SK-N-SH (cell line): ENCODE data around the gene CALD1. TPM values are rescaled to one million over a fixed set of nuclear protein-coding genes. Genes with fewer than 3 reads are reported as not detected.
A peak's percentile ranks its signal among the peaks of the same experiment; 100 is the strongest.

Experiments used
- CTCF ChIA-PET: fragments of 300-600, 350-600 bp; formaldehyde crosslinking; extraction: SDS; loops from one replicate; lab custom pipeline; 2021; lab: Yijun Ruan, JAX
- POLR2A ChIA-PET: fragments of 350-600 bp; sonication (Branson Sonifier 250); formaldehyde crosslinking; extraction: SDS; loops from one replicate; lab custom pipeline; 2020; ENCODE audit warnings: antibody characterized with exemption, inconsistent platforms; lab: Yijun Ruan, JAX
- DNase-seq: peaks from one replicate; pipeline ENCODE4 v3.0.0; 2012
- H2AFZ ChIP-seq: fragments of 200-600 bp; sonication (generic); 2 replicates; pipeline ENCODE4 v1.8.1; 2016; ENCODE audit warnings: antibody characterized with exemption, mild to moderate bottlenecking, low read depth
- H3F3A ChIP-seq: fragments of 200-600 bp; sonication (generic); replicated peaks from 2 replicates; pipeline ENCODE3; 2016; ENCODE audit warnings: antibody characterized with exemption, mild to moderate bottlenecking; ENCODE audit not compliant: insufficient read depth
- H3K27ac ChIP-seq, 2 experiments: fragments of 200-500 bp in 1 of 2; fragments of 200-600 bp in 1 of 2; sonication (Bioruptor generic) in 1 of 2; sonication (generic), shearing (Covaris generic) in 1 of 2; 2 replicates each; pipeline versions ENCODE4 v1.5.1 to v1.6.1; 2014 to 2016; ENCODE audit warnings: low read depth in 2 of 2, inconsistent platforms in 1 of 2, low read length in 1 of 2, mild to moderate bottlenecking in 1 of 2, mixed read lengths in 1 of 2
- H3K27me3 ChIP-seq: fragments of 200-600 bp; sonication (generic), shearing (Covaris generic); 2 replicates; pipeline ENCODE4 v1.6.1; 2016; ENCODE audit warnings: mixed run types; ENCODE audit not compliant: insufficient read depth
- H3K36me3 ChIP-seq, 2 experiments: fragments of 200-500 bp in 1 of 2; fragments of 200-600 bp in 1 of 2; sonication (Bioruptor generic) in 1 of 2; sonication (generic) in 1 of 2; replicated peaks in 1 of 2; 2 replicates each; pipeline versions ENCODE3 to v1.5.1; 2014 to 2016; ENCODE audit warnings: low read length in 1 of 2, mild to moderate bottlenecking in 1 of 2; ENCODE audit not compliant: insufficient read depth in 2 of 2, control insufficient read depth in 1 of 2
- H3K4me1 ChIP-seq, 2 experiments: fragments of 200-500 bp in 1 of 2; fragments of 200-600 bp in 1 of 2; sonication (Bioruptor generic) in 1 of 2; sonication (generic), shearing (Covaris generic) in 1 of 2; 2 replicates each; pipeline versions ENCODE4 v1.5.1 to v1.6.1; 2014 to 2016; ENCODE audit warnings: low read depth in 1 of 2, low read length in 1 of 2, mixed run types in 1 of 2; ENCODE audit not compliant: insufficient read depth in 2 of 2, control insufficient read depth in 1 of 2
- H3K4me2 ChIP-seq: fragments of 200-600 bp; sonication (generic), shearing (Covaris generic); 2 replicates; pipeline ENCODE4 v1.6.1; 2017; ENCODE audit warnings: mixed run types
- H3K4me3 ChIP-seq, 2 experiments: fragments of 200-500 bp in 1 of 2; fragments of 200-600 bp in 1 of 2; sonication (Bioruptor generic) in 1 of 2; sonication (generic), shearing (Covaris generic) in 1 of 2; 2 replicates each; pipeline versions ENCODE4 v1.5.1 to v1.8.1; 2014 to 2016; ENCODE audit warnings: low read depth in 2 of 2, inconsistent platforms in 1 of 2, low read length in 1 of 2, mild to moderate bottlenecking in 1 of 2, mixed read lengths in 1 of 2, moderate library complexity in 1 of 2
- H3K79me2 ChIP-seq: fragments of 200-600 bp; sonication (generic); 2 replicates; pipeline ENCODE4 v1.8.1; 2017; ENCODE audit warnings: mild to moderate bottlenecking; ENCODE audit not compliant: insufficient read depth
- H3K9ac ChIP-seq: fragments of 200-600 bp; sonication (generic); 2 replicates; pipeline ENCODE4 v1.6.1; 2017; ENCODE audit warnings: mixed run types
- H3K9me2 ChIP-seq: fragments of 200-600 bp; sonication (generic); 2 replicates; pipeline ENCODE4 v1.6.1; 2017; ENCODE audit warnings: mixed run types
- H3K9me3 ChIP-seq: fragments of 200-600 bp; sonication (generic); 2 replicates; pipeline ENCODE4 v1.6.1; 2017; ENCODE audit warnings: mixed run types, mild to moderate bottlenecking, moderate library complexity
- H4K20me1 ChIP-seq: fragments of 200-600 bp; sonication (generic); 2 replicates; pipeline ENCODE4 v1.6.1; 2017; ENCODE audit warnings: mild to moderate bottlenecking, mixed run types; ENCODE audit not compliant: insufficient read depth
- EP300 ChIP-seq, 2 experiments: IDR thresholded peaks; 2 replicates each; pipeline versions ENCODE4 v1.4.0 to v1.6.1; 2012; ENCODE audit warnings: borderline replicate concordance in 1 of 2, low read depth in 1 of 2, low read length in 1 of 2
- EZH2phosphoT487 ChIP-seq: fragments of 200-600 bp; sonication (generic); IDR thresholded peaks from 2 replicates; pipeline ENCODE4 v1.6.1; 2017; ENCODE audit warnings: low read depth, mixed run types, mild to moderate bottlenecking, antibody characterized with exemption, moderate library complexity, borderline replicate concordance
- FOXJ3 ChIP-seq: sonication (generic); formaldehyde crosslinking; IDR thresholded peaks from 2 replicates; pipeline ENCODE4 v1.5.1; 2020; ENCODE audit warnings: mild to moderate bottlenecking, missing genetic modification reagents
- FOXM1 ChIP-seq: IDR thresholded peaks from 2 replicates; pipeline ENCODE4 v1.4.0; 2012; ENCODE audit warnings: low read depth, mild to moderate bottlenecking
- JUND ChIP-seq: IDR thresholded peaks from 2 replicates; pipeline ENCODE4 v1.4.0; 2012
- MXI1 ChIP-seq: IDR thresholded peaks from 2 replicates; pipeline ENCODE4 v1.6.1; 2012; ENCODE audit warnings: mild to moderate bottlenecking, low read depth, low read length, improper control_type of control experiment
- NFIC ChIP-seq: IDR thresholded peaks from 2 replicates; pipeline ENCODE4 v1.4.0; 2012; ENCODE audit warnings: borderline replicate concordance
- RFX5 ChIP-seq: IDR thresholded peaks from 2 replicates; pipeline ENCODE4 v1.6.1; 2012; ENCODE audit warnings: mild to moderate bottlenecking, improper control_type of control experiment, low read length
- RXRA ChIP-seq: IDR thresholded peaks from 2 replicates; pipeline ENCODE4 v1.4.0; 2012; ENCODE audit warnings: low read depth, mild to moderate bottlenecking, borderline replicate concordance
- TCF12 ChIP-seq: IDR thresholded peaks from 2 replicates; pipeline ENCODE4 v1.4.0; 2012
- TEAD4 ChIP-seq: IDR thresholded peaks from 2 replicates; pipeline ENCODE4 v1.4.0; 2012; ENCODE audit warnings: mild to moderate bottlenecking, borderline replicate concordance; ENCODE audit not compliant: insufficient read depth
- YY1 ChIP-seq: IDR thresholded peaks from 2 replicates; pipeline ENCODE4 v1.4.0; 2012; ENCODE audit warnings: low read depth, mild to moderate bottlenecking
- WGBS: methylation state at CpG from one replicate; pipeline ENCODE4 v1.1.6; 2017; ENCODE audit warnings: low lambda C conversion rate; 5-methylcytosine and 5-hydroxymethylcytosine counted together
- polyA plus RNA-seq, 3 experiments: library from polyadenylated mRNA; depleted of rRNA; stranded (reverse); fragments of >200 nt; gene quantifications; 2 replicates each; pipeline ENCODE4 v1.2.3, GENCODE V29; 2012
- TF ChIP-seq, protein P1 (sequence below): IDR thresholded peaks from 2 replicates; pipeline ENCODE4 v1.4.0; 2012; ENCODE audit warnings: low read depth
- TF ChIP-seq, protein P2 (sequence below): fragments of 200-600 bp; sonication (generic); IDR thresholded peaks from 2 replicates; pipeline ENCODE4 v1.6.1; 2017; ENCODE audit warnings: antibody characterized with exemption, mild to moderate bottlenecking, moderate library complexity
- TF ChIP-seq, protein P3 (sequence below): IDR thresholded peaks from 2 replicates; pipeline ENCODE4; 2012

The CALD1 gene
- polyA plus RNA-seq, 1 of the 3 experiments (the other 2 are of a cell fraction) = 299 TPM

DNA sequence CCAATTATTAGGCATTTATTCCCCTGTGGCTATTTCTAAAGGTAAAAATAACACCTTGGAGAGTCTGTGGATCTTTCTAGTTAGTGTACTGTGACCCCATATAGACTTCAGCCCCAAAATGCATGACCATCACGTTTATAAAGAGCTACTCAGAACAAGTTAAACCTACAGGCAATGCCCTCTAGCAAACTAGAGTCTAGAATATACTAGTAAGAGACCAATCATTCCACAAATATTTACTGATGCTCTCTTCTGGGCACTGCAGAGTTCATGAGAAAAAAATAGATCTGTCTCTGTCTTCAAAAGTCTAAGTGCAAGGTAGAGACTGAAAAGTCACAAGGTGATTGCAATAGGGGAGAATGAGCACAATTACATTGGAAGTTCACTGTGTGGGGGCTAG lies 20.5 kb upstream of the CALD1 start:
- Histone ChIP-seq H4K20me1 (no peaks in the 10 kb centered on the region), H3K4me3 (no peak overlapping the region), H3K9ac (no peak overlapping the region), H2AFZ (no peak overlapping the region), H3K9me3 (no peaks in the 10 kb centered on the region), H3K79me2 (no peaks in the 10 kb centered on the region), H3K4me2 (no peak overlapping the region), H3K9me2 (no peaks in the 10 kb centered on the region), H3K27me3 (no peaks in the 10 kb centered on the region), H3K27ac (no peak overlapping the region), H3K4me1 (no peaks in the 10 kb centered on the region), H3K36me3 (no peaks in the 10 kb centered on the region), H3F3A (no peaks in the 10 kb centered on the region)
- WGBS = 50% methylated on average over 1 of the region's 1 CpG
- TF ChIP-seq, protein P1, sequence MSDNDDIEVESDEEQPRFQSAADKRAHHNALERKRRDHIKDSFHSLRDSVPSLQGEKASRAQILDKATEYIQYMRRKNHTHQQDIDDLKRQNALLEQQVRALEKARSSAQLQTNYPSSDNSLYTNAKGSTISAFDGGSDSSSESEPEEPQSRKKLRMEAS = no peak
- ChIA-PET POLR2A (no interaction called here), CTCF (interaction anchor here (1.0 to 2.0 kb wide), 3 partner anchors 9 to 185 kb away, joined by 3 to 7 read pairs (median 5); no protein-coding TSS in a partner anchor)
- DNase-seq = no peak

DNA sequence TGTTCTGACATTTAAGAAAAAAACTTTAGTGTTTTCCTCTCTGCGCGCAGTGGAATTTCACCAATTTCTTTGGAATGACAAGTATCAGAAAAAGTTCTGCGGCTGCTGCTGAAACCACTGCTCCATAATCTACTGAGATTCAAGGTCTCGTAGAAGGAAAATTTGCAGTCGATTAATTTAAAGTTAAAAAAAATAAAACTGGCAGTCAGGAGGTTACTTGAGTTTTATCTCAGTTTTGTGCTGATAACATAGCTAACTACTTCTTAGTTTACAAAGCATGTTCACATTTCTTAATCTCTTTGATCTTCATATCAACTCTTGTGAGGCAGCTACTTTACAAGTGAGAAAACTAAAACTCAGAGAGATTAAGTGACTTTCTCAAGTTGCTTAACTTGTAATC lies 18.2 kb upstream of the CALD1 start:
- Histone ChIP-seq H3K27me3 (no peaks in the 10 kb centered on the region), H3K27ac (peak overlapping the region in 1 of 2 experiments; percentile 29; a peak in 1 of 4 replicates), H3K9me3 (no peaks in the 10 kb centered on the region), H3K36me3 (no peaks in the 10 kb centered on the region), H4K20me1 (no peaks in the 10 kb centered on the region), H3K79me2 (no peaks in the 10 kb centered on the region), H3K4me1 (no peaks in the 10 kb centered on the region), H3F3A (no peaks in the 10 kb centered on the region), H2AFZ (no peak overlapping the region), H3K9ac (no peak overlapping the region), H3K9me2 (no peaks in the 10 kb centered on the region), H3K4me2 (no peak overlapping the region), H3K4me3 (no peak overlapping the region)
- DNase-seq = no peak
- ChIA-PET CTCF (interaction anchor here (0.9 to 1.1 kb wide), 2 partner anchors 23 to 71 kb away, joined by 3 read pairs; no protein-coding TSS in a partner anchor), POLR2A (no interaction called here)
- 75% methylated on average over 5 of the region's 5 CpGs for WGBS
- no peak for TF ChIP-seq JUND
- TF ChIP-seq, protein P2, sequence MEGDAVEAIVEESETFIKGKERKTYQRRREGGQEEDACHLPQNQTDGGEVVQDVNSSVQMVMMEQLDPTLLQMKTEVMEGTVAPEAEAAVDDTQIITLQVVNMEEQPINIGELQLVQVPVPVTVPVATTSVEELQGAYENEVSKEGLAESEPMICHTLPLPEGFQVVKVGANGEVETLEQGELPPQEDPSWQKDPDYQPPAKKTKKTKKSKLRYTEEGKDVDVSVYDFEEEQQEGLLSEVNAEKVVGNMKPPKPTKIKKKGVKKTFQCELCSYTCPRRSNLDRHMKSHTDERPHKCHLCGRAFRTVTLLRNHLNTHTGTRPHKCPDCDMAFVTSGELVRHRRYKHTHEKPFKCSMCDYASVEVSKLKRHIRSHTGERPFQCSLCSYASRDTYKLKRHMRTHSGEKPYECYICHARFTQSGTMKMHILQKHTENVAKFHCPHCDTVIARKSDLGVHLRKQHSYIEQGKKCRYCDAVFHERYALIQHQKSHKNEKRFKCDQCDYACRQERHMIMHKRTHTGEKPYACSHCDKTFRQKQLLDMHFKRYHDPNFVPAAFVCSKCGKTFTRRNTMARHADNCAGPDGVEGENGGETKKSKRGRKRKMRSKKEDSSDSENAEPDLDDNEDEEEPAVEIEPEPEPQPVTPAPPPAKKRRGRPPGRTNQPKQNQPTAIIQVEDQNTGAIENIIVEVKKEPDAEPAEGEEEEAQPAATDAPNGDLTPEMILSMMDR = no peak
- TF ChIP-seq, protein P3, sequence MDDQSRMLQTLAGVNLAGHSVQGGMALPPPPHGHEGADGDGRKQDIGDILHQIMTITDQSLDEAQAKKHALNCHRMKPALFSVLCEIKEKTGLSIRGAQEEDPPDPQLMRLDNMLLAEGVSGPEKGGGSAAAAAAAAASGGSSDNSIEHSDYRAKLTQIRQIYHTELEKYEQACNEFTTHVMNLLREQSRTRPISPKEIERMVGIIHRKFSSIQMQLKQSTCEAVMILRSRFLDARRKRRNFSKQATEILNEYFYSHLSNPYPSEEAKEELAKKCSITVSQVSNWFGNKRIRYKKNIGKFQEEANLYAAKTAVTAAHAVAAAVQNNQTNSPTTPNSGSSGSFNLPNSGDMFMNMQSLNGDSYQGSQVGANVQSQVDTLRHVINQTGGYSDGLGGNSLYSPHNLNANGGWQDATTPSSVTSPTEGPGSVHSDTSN = no peak
- TF ChIP-seq EP300 (IDR thresholded peaks at IDR 0.05; ENCODE audit: borderline replicate concordance in 1 of 2, low read depth in 1 of 2, low read length in 1 of 2) = no peak
- no peak for TF ChIP-seq MXI1
- TF ChIP-seq TCF12 = no peak
- no peak for TF ChIP-seq TEAD4
- no peak for TF ChIP-seq RFX5
- TF ChIP-seq NFIC = no peak
- no peak for TF ChIP-seq RXRA
- TF ChIP-seq FOXM1 = no peak
- no peak for TF ChIP-seq EZH2phosphoT487
- TF ChIP-seq YY1 = no peak
- no peak for TF ChIP-seq FOXJ3
